OCI-M2 (cell line): ENCODE measurements around the gene PEF1.

Source experiments
- DNase-seq: peaks from one replicate; lab custom pipeline; 2025; ENCODE audit not compliant: unreplicated experiment; lab: John Stamatoyannopoulos, UW

PEF1 gene, protein sequence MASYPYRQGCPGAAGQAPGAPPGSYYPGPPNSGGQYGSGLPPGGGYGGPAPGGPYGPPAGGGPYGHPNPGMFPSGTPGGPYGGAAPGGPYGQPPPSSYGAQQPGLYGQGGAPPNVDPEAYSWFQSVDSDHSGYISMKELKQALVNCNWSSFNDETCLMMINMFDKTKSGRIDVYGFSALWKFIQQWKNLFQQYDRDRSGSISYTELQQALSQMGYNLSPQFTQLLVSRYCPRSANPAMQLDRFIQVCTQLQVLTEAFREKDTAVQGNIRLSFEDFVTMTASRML

DNA sequence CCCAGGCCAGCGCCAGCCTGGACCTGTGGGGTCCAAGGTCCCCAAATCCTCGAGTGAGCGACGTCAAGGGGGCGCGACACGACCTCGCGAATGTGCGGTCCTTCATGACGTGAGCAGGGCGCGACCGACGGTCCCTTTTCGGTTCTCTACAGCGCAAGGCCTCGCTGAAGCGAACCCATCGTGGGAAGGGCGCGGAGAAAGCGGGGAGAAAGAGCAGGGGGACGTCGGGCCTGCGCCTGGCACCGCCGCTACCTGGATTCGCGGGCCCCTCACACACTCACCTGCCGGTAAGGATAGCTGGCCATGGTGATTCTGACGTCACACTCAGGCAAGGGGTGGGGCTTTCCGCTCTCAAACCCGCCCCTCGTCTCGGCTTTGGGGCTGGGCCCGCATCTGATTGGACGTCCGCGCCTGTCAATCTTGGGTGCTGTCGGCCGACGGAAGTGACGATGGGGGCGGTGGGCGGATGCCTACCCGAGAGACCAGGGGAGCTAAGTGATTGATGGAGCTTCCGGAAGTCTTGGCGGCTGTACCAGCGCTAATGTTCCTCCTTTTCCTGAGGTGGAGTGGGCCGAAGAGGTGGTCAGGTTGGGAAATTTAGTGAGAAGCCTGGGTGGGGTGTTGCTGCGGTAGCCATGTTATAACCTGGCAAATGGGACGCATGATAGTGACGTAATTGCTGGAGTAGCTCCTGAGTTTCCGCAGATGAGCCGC lies at the start of gene PEF1:
PEF1 (minus strand) TSS at position 317 of the 714 bp plus-strand sequence; CDS start at position 305, 12 bp downstream.
- DNase-seq: peak; percentile 94

- DNase-seq: no peak
These were observed 48.6 kb upstream of the PEF1 start for GRCh38 chr1:31693231-31693630.

DNA sequence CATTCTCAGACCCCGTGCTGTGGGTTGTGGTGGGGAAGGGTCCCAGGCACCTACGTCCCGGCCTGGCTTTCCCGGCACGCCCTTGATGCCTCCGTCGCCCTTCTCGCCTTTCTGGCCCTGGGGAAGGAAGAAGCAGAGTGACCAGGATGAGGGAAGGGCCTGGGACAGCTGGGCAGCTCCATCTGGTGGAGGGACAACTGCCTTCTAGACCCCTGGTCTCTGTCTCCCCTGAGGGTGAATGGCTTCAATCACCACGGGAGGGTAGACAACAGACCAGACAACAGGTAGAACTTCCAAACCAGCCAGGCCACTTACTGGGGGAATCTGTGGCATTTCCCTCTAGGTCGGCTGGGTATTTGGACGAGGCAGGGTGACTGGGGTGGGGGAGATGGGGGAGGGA lies 47.3 kb upstream of the PEF1 start:
- no peak for DNase-seq

- no peak for DNase-seq
These were observed 46.8 kb upstream of the PEF1 start for GRCh38 chr1:31691446-31691845.

DNA sequence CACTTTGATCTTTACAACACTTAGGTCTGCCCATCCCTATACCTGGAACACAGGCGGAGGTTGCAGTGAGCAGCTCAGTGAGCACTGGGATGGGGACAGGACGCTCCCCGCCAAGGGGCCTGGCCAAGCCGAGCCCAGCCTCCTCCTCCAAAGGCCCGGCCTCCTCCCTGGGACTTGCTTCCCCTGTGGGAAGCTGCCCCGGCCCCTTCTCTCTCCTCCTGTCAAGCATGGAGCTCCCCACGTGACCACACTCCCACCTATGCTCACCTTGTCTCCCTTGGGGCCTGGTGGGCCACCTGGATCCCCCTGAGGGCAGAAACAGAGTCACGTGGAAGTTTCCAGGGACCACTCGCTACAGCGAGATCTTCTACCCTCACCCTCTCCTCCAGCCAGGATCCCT lies 46.2 kb upstream of the PEF1 start:
- DNase-seq: no peak

DNA sequence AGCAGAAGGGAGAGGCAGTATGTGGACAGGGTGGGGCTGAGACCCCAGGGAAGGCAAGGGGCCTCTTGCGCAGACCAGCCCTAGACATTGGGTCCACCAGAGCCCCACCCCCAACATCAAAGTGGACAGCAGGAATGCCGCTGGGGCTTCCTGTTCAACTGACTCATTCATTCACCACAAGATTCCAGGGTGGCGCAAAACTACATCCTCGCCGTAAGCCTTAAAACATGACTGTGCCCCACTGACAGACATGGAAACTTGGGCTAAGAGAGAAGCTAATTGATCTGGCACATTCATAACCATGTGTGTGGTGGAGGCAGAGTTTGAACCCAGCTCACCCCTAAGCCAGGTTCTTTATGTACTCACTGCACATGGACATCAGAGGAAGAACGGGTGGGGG lies 45.2 kb upstream of the PEF1 start:
- DNase-seq: no peak

DNA sequence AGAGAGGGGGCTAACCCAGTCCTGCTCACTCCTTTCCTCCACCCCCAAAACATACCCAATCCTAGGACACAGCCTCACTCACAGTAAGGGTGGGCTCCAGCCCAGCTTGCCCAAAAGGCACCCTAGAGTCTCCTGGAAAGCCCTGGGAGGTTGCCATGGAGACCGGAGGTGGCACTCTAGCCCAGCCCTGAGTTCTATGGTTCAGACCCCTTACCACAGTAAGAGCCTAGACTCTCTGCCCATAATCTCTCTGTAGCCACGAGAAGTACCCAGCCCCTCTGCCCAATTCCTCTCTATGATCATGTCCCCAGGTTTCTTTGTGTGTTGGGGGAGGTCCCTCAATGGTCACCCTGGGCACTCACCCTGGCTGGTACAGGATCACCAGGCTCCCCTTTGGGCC lies 44.7 kb upstream of the PEF1 start:
- DNase-seq: no peak

GRCh38 chr1:31688233-31688918 lies 43.7 kb upstream of the PEF1 start:
- DNase-seq: no peak

- no peak for DNase-seq
These were observed 42.9 kb upstream of the PEF1 start for GRCh38 chr1:31687601-31688000.

- DNase-seq: no peak
These were observed 41.1 kb upstream of the PEF1 start for GRCh38 chr1:31685795-31686194.

DNA sequence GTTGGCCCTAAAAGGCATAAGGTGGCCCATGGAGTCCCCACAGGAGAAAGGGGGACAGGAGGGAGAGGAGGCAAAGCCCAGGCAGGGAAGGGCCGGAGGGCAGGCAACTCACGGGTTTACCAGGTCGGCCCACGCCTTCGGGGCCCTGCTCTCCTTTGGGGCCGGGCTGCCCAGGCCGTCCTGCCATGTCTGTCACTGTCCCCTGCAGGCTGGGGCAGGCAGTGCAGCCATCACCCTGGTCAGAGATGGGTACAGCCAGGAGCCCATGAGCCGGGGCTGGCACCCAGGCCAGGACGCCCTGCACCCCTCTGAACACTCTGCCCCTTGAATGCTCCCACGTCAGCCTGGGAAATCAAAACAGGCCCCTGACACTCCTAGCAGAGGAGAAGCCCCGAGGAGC lies 39.3 kb upstream of the PEF1 start:
- DNase-seq: no peak

DNA sequence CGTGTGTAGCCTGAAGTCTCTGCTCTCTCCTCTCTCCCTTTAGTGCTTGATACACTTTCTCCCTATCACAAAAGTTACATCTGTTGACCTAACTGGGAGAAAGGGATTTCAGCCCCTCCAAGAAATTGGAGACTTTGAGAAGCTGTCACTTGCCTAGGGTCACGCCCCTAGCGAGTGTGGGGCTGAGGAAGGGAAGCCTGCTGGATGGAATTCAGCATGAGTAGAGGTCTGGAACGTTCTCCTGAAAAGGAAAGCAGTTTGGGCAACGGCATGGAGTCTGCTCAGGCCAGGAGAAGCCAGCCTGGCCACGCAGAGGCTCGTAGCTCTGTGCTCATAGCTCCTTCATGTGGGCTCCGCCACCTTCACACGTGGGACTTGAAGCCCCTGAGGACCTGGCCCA lies 36.7 kb upstream of the PEF1 start:
- no peak for DNase-seq

GRCh38 chr1:31679676-31680230 lies 35.1 kb upstream of the PEF1 start:
- no peak for DNase-seq

GRCh38 chr1:31679091-31679490 lies 34.4 kb upstream of the PEF1 start:
- no peak for DNase-seq

DNA sequence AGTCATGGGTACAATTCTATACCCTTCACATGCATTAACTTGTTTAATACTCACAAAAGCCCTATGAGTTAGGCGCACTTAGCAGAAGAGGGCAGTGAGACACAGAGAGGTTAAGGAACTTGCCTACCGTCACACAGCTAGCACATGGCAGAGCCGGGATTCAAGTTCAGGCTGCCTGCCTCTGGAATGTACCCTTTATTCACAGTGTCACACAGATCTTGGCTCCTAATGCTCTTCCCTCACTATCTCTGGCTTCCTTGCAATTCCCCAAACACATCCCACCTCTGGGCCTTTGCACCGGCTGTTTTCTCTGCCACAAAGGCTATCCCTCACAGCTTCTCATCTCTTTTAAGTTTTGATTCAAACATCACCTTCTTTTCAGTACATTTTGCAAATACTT lies 34.0 kb upstream of the PEF1 start:
- DNase-seq: no peak

- no peak for DNase-seq
These were observed 33.3 kb upstream of the PEF1 start for GRCh38 chr1:31677949-31678348.

- DNase-seq: no peak
These were observed 32.7 kb upstream of the PEF1 start for GRCh38 chr1:31677401-31677800.

- no peak for DNase-seq
These were observed 31.1 kb upstream of the PEF1 start for GRCh38 chr1:31675756-31676155.

GRCh38 chr1:31675161-31675560 lies 30.5 kb upstream of the PEF1 start:
- DNase-seq: no peak

GRCh38 chr1:31674626-31675025 lies 29.9 kb upstream of the PEF1 start:
- DNase-seq: no peak

- DNase-seq: no peak
These were observed 28.8 kb upstream of the PEF1 start for GRCh38 chr1:31673433-31673832.

GRCh38 chr1:31672986-31673385 lies 28.3 kb upstream of the PEF1 start:
- DNase-seq: no peak
